IMR-90 (cell line): Measurements from ENCODE around the gene DTNA. TPM values are rescaled to one million over a fixed set of nuclear protein-coding genes. Genes with fewer than 3 reads are reported as not detected.

Experiments used
- ATAC-seq: fragments of 200-7000 bp; cut with Tn5 transposase; 2 replicates; pipeline ENCODE4 v1.9.1; 2020; ENCODE audit warnings: low read depth, mild to moderate bottlenecking, moderate library complexity
- BruUV-seq: library from RNA; stranded (reverse); fragments of 400-500 nt; replicated peaks from 2 replicates; lab custom pipeline; 2021; lab: Mats Ljungman, UMichigan
- CTCF ChIA-PET: fragments of 300-600 bp; formaldehyde crosslinking; extraction: SDS; loops from one replicate; lab custom pipeline; 2021; ENCODE audit warnings: antibody characterized with exemption; lab: Yijun Ruan, JAX
- POLR2A ChIA-PET: fragments of 300-600 bp; sonication (Branson Sonifier 250); formaldehyde crosslinking; loops from one replicate; lab custom pipeline; 2022; ENCODE audit warnings: antibody characterized with exemption; ENCODE audit not compliant: unreplicated experiment; lab: Charles Lee
- DNase-seq: peaks from one replicate; pipeline ENCODE4 v3.0.0; 2013
- H2AFZ ChIP-seq: replicated peaks from 2 replicates; pipeline ENCODE3; 2013; ENCODE audit warnings: low read length, mild to moderate bottlenecking; ENCODE audit not compliant: poor library complexity
- H2AK5ac ChIP-seq: 2 replicates; pipeline ENCODE4 v1.6.1; 2013; ENCODE audit warnings: low read depth, low read length, inconsistent platforms
- H2AK9ac ChIP-seq: replicated peaks from 2 replicates; pipeline ENCODE3; 2013; ENCODE audit warnings: mild to moderate bottlenecking, low read depth, low read length, moderate library complexity; ENCODE audit not compliant: poor library complexity
- H2BK120ac ChIP-seq: 2 replicates; pipeline ENCODE4 v1.6.1; 2013; ENCODE audit warnings: low read depth, low read length, inconsistent platforms
- H2BK15ac ChIP-seq: 3 replicates; pipeline ENCODE4 v1.6.1; 2013; ENCODE audit warnings: low read depth, low read length, inconsistent platforms
- H2BK20ac ChIP-seq: 2 replicates; pipeline ENCODE4 v1.6.1; 2013; ENCODE audit warnings: low read depth, mild to moderate bottlenecking, inconsistent platforms, low read length, moderate library complexity
- H2BK5ac ChIP-seq: 2 replicates; pipeline ENCODE4 v1.6.1; 2013; ENCODE audit warnings: mild to moderate bottlenecking, low read depth, low read length, inconsistent platforms; ENCODE audit not compliant: poor library complexity, severe bottlenecking
- H3K14ac ChIP-seq: replicated peaks from 2 replicates; pipeline ENCODE4 v1.6.1; 2013; ENCODE audit warnings: low read depth, low read length, inconsistent platforms
- H3K18ac ChIP-seq: 2 replicates; pipeline ENCODE4 v1.6.1; 2013; ENCODE audit warnings: low read depth, low read length, control low read depth
- H3K23ac ChIP-seq: 2 replicates; pipeline ENCODE4 v1.6.1; 2013; ENCODE audit warnings: low read depth, low read length, inconsistent platforms
- H3K27ac ChIP-seq: 2 replicates; pipeline ENCODE4 v1.5.1; 2013; ENCODE audit warnings: mild to moderate bottlenecking, control low read depth, low read length; ENCODE audit not compliant: insufficient read depth
- H3K27me3 ChIP-seq: 2 replicates; pipeline ENCODE4 v1.6.1; 2013; ENCODE audit warnings: low read length; ENCODE audit not compliant: control insufficient read depth, insufficient read depth
- H3K36me3 ChIP-seq: 2 replicates; pipeline ENCODE4 v1.6.1; 2013; ENCODE audit warnings: low read length, mixed read lengths; ENCODE audit not compliant: control insufficient read depth, insufficient read depth
- H3K4ac ChIP-seq: 2 replicates; pipeline ENCODE4 v1.6.1; 2013; ENCODE audit warnings: low read depth, low read length, inconsistent platforms
- H3K4me1 ChIP-seq: 2 replicates; pipeline ENCODE4 v1.6.1; 2013; ENCODE audit warnings: low read length, mixed read lengths; ENCODE audit not compliant: control insufficient read depth, insufficient read depth
- H3K4me2 ChIP-seq: 2 replicates; pipeline ENCODE4 v1.6.1; 2013; ENCODE audit warnings: low read depth, mild to moderate bottlenecking, control low read depth, low read length, moderate library complexity
- H3K4me3 ChIP-seq: 2 replicates; pipeline ENCODE4 v1.5.1; 2013; ENCODE audit warnings: low read depth, mild to moderate bottlenecking, control low read depth, low read length, moderate library complexity; ENCODE audit not compliant: insufficient read depth
- H3K56ac ChIP-seq: 2 replicates; pipeline ENCODE4 v1.6.1; 2013; ENCODE audit warnings: low read length, inconsistent platforms; ENCODE audit not compliant: insufficient read depth; ENCODE audit errors: extremely low read depth
- H3K79me1 ChIP-seq, 2 experiments: 2 replicates each; pipeline ENCODE4 v1.6.1; 2013; ENCODE audit warnings: low read length in 2 of 2, inconsistent platforms in 1 of 2, low read depth in 1 of 2
- H3K9ac ChIP-seq: 2 replicates; pipeline ENCODE4 v1.6.1; 2013; ENCODE audit warnings: low read depth, low read length, control low read depth
- H3K9me1 ChIP-seq: 2 replicates; pipeline ENCODE4 v1.6.1; 2013; ENCODE audit warnings: low read length, inconsistent platforms; ENCODE audit not compliant: insufficient read depth
- H3K9me3 ChIP-seq: 2 replicates; pipeline ENCODE4 v1.6.1; 2013; ENCODE audit warnings: low read length; ENCODE audit not compliant: control insufficient read depth, insufficient read depth
- H4K20me1 ChIP-seq: 2 replicates; pipeline ENCODE4 v1.6.1; 2013; ENCODE audit warnings: low read length, inconsistent platforms; ENCODE audit not compliant: insufficient read depth
- H4K5ac ChIP-seq: 2 replicates; pipeline ENCODE4 v1.6.1; 2013; ENCODE audit warnings: mild to moderate bottlenecking, low read depth, low read length, control low read depth
- H4K8ac ChIP-seq, 2 experiments: 2 replicates each; pipeline ENCODE4 v1.6.1; 2013; ENCODE audit warnings: low read depth in 2 of 2, low read length in 2 of 2, control low read depth in 1 of 2, inconsistent platforms in 1 of 2
- H4K91ac ChIP-seq: 2 replicates; pipeline ENCODE4 v1.6.1; 2013; ENCODE audit warnings: low read depth, low read length, inconsistent platforms; ENCODE audit not compliant: insufficient read depth
- BHLHE40 ChIP-seq: fragments of 150-350 bp; IDR thresholded peaks from 2 replicates; pipeline ENCODE4 v1.6.1; 2016; ENCODE audit warnings: mild to moderate bottlenecking, low read depth, low read length
- CEBPB ChIP-seq: IDR thresholded peaks from 2 replicates; pipeline ENCODE4 v1.6.1; 2012; ENCODE audit warnings: low read depth, low read length, improper control_type of control experiment
- CTCF ChIP-seq: conservative IDR thresholded peaks from 2 replicates; pipeline ENCODE4 v1.5.1; 2012; ENCODE audit warnings: mild to moderate bottlenecking, low read depth, low read length, improper control_type of control experiment
- ELK1 ChIP-seq: fragments of 150-350 bp; IDR thresholded peaks from 2 replicates; pipeline ENCODE4 v1.6.1; 2016; ENCODE audit warnings: low read depth, mild to moderate bottlenecking, low read length, moderate library complexity, borderline replicate concordance
- POLR2A ChIP-seq: IDR thresholded peaks from 2 replicates; pipeline ENCODE4 v1.6.1; 2012; ENCODE audit warnings: mild to moderate bottlenecking, low read depth, low read length
- dilution Hi-C: fragments of 300-500 bp; cut with HindIII; formaldehyde crosslinking; loops from one replicate; pipeline ENCODE4 v1.14.3; 2018; ENCODE audit warnings: low sequenced_read_pairs; ENCODE audit not compliant: unreplicated experiment
- in situ Hi-C: fragments of 300-500 bp; cut with MboI; formaldehyde crosslinking; loops from 3 replicates; pipeline ENCODE4 v1.14.3; 2019; ENCODE audit warnings: low sequenced_read_pairs, inconsistent platforms, mixed read lengths
- intact Hi-C: fragments of 100-400 bp; cut with micrococcal nuclease; formaldehyde crosslinking; loops from 2 replicates; pipeline ENCODE4 v1.10.0; 2022
- polyA plus RNA-seq, 3 experiments: library from polyadenylated mRNA; depleted of rRNA; stranded (reverse); fragments of >200 nt; gene quantifications; 2 replicates each; pipeline ENCODE4 v1.2.3, GENCODE V29; 2012; ENCODE audit warnings: low replicate concordance in 1 of 3
- total RNA-seq: library from RNA; depleted of rRNA; stranded (reverse); fragments of >200 nt; gene quantifications from 2 replicates; pipeline ENCODE4 v1.2.3, GENCODE V29; 2012

The DTNA gene
- total and polyA plus RNA-seq, 2 of the 4 experiments (the other 2 are of a cell fraction) = 9.5 to 10.8 TPM

GRCh38 chr18:34901299-34901698, 191.2 kb downstream of the DTNA start:
- Histone ChIP-seq H3K4me1 (no peaks in the 10 kb centered on the region), H3K4ac (no peak overlapping the region), H3K9ac (no peak overlapping the region), H3K9me1 (no peaks in the 10 kb centered on the region), H3K27ac (no peak overlapping the region), H2BK15ac (no peak overlapping the region), H2AK5ac (no peak overlapping the region), H2AK9ac (no peak overlapping the region), H3K4me3 (no peak overlapping the region), H2BK5ac (no peak overlapping the region), H3K56ac (no peak overlapping the region), H3K14ac (no peak overlapping the region), H4K5ac (no peak overlapping the region), H4K8ac (no peak overlapping the region), H3K79me1 (no peaks in the 10 kb centered on the region), H3K36me3 (no peaks in the 10 kb centered on the region), H3K18ac (no peak overlapping the region), H3K4me2 (no peak overlapping the region), H4K91ac (no peak overlapping the region), H4K20me1 (no peaks in the 10 kb centered on the region), H3K9me3 (no peaks in the 10 kb centered on the region), H2AFZ (no peak overlapping the region), H2BK20ac (no peak overlapping the region), H3K23ac (no peak overlapping the region), H3K27me3 (no peaks in the 10 kb centered on the region), H2BK120ac (no peak overlapping the region)
- in situ Hi-C loops (no loop called here), intact Hi-C loops (no loop called here), dilution Hi-C loops (no loop called here)
- POLR2A ChIA-PET = no interaction called here
- DNase-seq = peak; percentile 25
- CTCF ChIA-PET = no interaction called here
- ATAC-seq = peak; percentile 56; the same call in 1 of the 2 replicates
- BruUV-seq = no TSS peak
- TF ChIP-seq CTCF = peak; percentile 30; the same call in 1 of the 2 replicates
- TF ChIP-seq POLR2A = no peak
- no peak for TF ChIP-seq BHLHE40
- TF ChIP-seq CEBPB = peak; percentile 21; the same call in 1 of the 2 replicates
- no peak for TF ChIP-seq ELK1
